C4-2B (cell line): ENCODE data around the gene MAFF.

Experiments used
- CTCF ChIP-seq: fragments of 450-650 bp; conservative IDR thresholded peaks from 2 replicates; pipeline ENCODE4 v1.5.1; 2017; ENCODE audit warnings: mild to moderate bottlenecking
- ZFX ChIP-seq: fragments of 450-650 bp; IDR thresholded peaks from 2 replicates; pipeline ENCODE4 v1.6.1; 2017

- TF ChIP-seq CTCF (no peak), ZFX (no peak)
Measured at GRCh38 chr22:38186429-38186828, 15.4 kb upstream of the MAFF start.
